NCI-H1694 treated with DMSO at 0.1 percent for 48 hours (cell line): Measurements from ENCODE around the gene AZIN2.
"Not testable (repeated sequence)": the region's sequence is repeated elsewhere in the genome, so short reads cannot be mapped to it uniquely, and the experiment has no call there.

Experiments used
- DNase-seq: peaks from one replicate; lab custom pipeline; 2025; lab: John Stamatoyannopoulos, UW

The AZIN2 gene

GRCh38 chr1:33080885-33081553 is at the start of gene AZIN2:
Gene AZIN2, plus strand, starts transcription at chr1:33081153. Its CDS starts 1,097 bp downstream, at chr1:33082250.
- DNase-seq: peak; percentile 64

- DNase-seq: no peak
These were observed 49.4 kb upstream of the AZIN2 start for GRCh38 chr1:33031506-33031905.

GRCh38 chr1:33032126-33032869 is 48.7 kb upstream of the AZIN2 start:
- DNase-seq: no peak

GRCh38 chr1:33036051-33036525 is 44.9 kb upstream of the AZIN2 start:
- DNase-seq: no peak

- peak; percentile 91 for DNase-seq
These were observed 44.1 kb upstream of the AZIN2 start, which contains the start of gene AK2 for GRCh38 chr1:33036526-33037503. Gene AK2, minus strand, starts transcription at chr1:33036883. Its CDS starts 55 bp downstream, at chr1:33036828.

- no peak for DNase-seq
These were observed 41.1 kb upstream of the AZIN2 start for GRCh38 chr1:33039840-33040239.

- no peak for DNase-seq
These were observed 39.9 kb upstream of the AZIN2 start for GRCh38 chr1:33041026-33041425.

GRCh38 chr1:33042831-33043230 is 38.1 kb upstream of the AZIN2 start:
- DNase-seq: no peak

- DNase-seq: no peak
These were observed 37.5 kb upstream of the AZIN2 start for GRCh38 chr1:33043267-33044092.

GRCh38 chr1:33045246-33045645 is 35.7 kb upstream of the AZIN2 start:
- DNase-seq: no peak

GRCh38 chr1:33045814-33046213 is 35.1 kb upstream of the AZIN2 start:
- no peak for DNase-seq

- not testable (repeated sequence) for DNase-seq
These were observed 34.7 kb upstream of the AZIN2 start for GRCh38 chr1:33046234-33046633.

- DNase-seq: no peak
These were observed 33.7 kb upstream of the AZIN2 start for GRCh38 chr1:33047290-33047689.

GRCh38 chr1:33047839-33048305 is 33.1 kb upstream of the AZIN2 start:
- no peak for DNase-seq

- DNase-seq: no peak
These were observed 32.5 kb upstream of the AZIN2 start for GRCh38 chr1:33048426-33048825.

GRCh38 chr1:33049371-33049770 is 31.6 kb upstream of the AZIN2 start:
- DNase-seq: no peak

GRCh38 chr1:33050221-33051076 is 30.5 kb upstream of the AZIN2 start:
- no peak for DNase-seq

- no peak for DNase-seq
These were observed 25.5 kb upstream of the AZIN2 start for GRCh38 chr1:33055210-33056008.

- no peak for DNase-seq
These were observed 24.5 kb upstream of the AZIN2 start for GRCh38 chr1:33056426-33056825.
